GM10847 (cell line): Measurements from ENCODE around the gene PRKG2.

Experiments used
- POLR2A ChIP-seq: IDR thresholded peaks from 2 replicates; pipeline ENCODE4 v1.6.1; 2011; ENCODE audit not compliant: insufficient read length; ENCODE audit errors: extremely low read depth

The PRKG2 gene

GRCh38 chr4:81227138-81227537 is 12.1 kb upstream of the PRKG2 start:
- TF ChIP-seq POLR2A, result no peak

- TF ChIP-seq POLR2A, result no peak
Measured at GRCh38 chr4:81225252-81225651, 10.2 kb upstream of the PRKG2 start.

GRCh38 chr4:81221303-81222081 is 6.5 kb upstream of the PRKG2 start:
- TF ChIP-seq POLR2A, result no peak

GRCh38 chr4:81220271-81220670 is 5.2 kb upstream of the PRKG2 start:
- TF ChIP-seq POLR2A, result no peak

- TF ChIP-seq POLR2A, result no peak
Measured at GRCh38 chr4:81218206-81218605, 3.2 kb upstream of the PRKG2 start.

- TF ChIP-seq POLR2A, result no peak
Measured at GRCh38 chr4:81217779-81218178, 2.8 kb upstream of the PRKG2 start.

- TF ChIP-seq POLR2A, result no peak
Measured at GRCh38 chr4:81215931-81216330, 909 bp upstream of the PRKG2 start.

GRCh38 chr4:81214144-81214880 is 710 bp downstream of the PRKG2 start:
- no peak for TF ChIP-seq POLR2A

GRCh38 chr4:81213671-81214070 is 1.4 kb downstream of the PRKG2 start:
- no peak for TF ChIP-seq POLR2A

GRCh38 chr4:81211956-81212355 is 3.1 kb downstream of the PRKG2 start:
- TF ChIP-seq POLR2A, result no peak

GRCh38 chr4:81207828-81208227 is 7.2 kb downstream of the PRKG2 start:
- TF ChIP-seq POLR2A, result no peak

- no peak for TF ChIP-seq POLR2A
Measured at GRCh38 chr4:81205302-81205701, 9.7 kb downstream of the PRKG2 start.

GRCh38 chr4:81204571-81204970 is 10.5 kb downstream of the PRKG2 start:
- TF ChIP-seq POLR2A, result no peak

GRCh38 chr4:81199831-81200230 is 15.2 kb downstream of the PRKG2 start:
- TF ChIP-seq POLR2A, result no peak

- TF ChIP-seq POLR2A, result no peak
Measured at GRCh38 chr4:81198609-81199008, 16.4 kb downstream of the PRKG2 start.

GRCh38 chr4:81197864-81198524 is 17.0 kb downstream of the PRKG2 start:
- no peak for TF ChIP-seq POLR2A
